H1 (cell line): ENCODE data around the gene KCNB1. TPM values are rescaled to one million over a fixed set of nuclear protein-coding genes. Genes with fewer than 3 reads are reported as not detected.

Experiments used
- CTCF ChIA-PET: fragments of 300-600 bp; sonication (Branson Sonifier 250); formaldehyde crosslinking; loops from one replicate; lab custom pipeline; 2021; ENCODE audit not compliant: partially characterized antibody; lab: Charles Lee
- POLR2A ChIA-PET: fragments of 300-600 bp; sonication (Branson Sonifier 250); formaldehyde crosslinking; loops from one replicate; lab custom pipeline; 2021; ENCODE audit warnings: inconsistent platforms; ENCODE audit not compliant: partially characterized antibody; lab: Charles Lee
- DNase-seq, 2 experiments: peaks; one replicate each; pipeline versions ENCODE4 v3.0.0 to v3.0.0-alpha.2; 2010 to 2022; ENCODE audit warnings: low spot score in 2 of 2, low read depth in 1 of 2, mixed read lengths in 1 of 2
- FAIRE-seq: peaks from 2 replicates; lab custom pipeline; 2011; peaks lifted over from hg19 to GRCh38; lab: Jason Lieb, UNC
- H2AFZ ChIP-seq: 2 replicates; pipeline ENCODE4 v1.8.1; 2012; ENCODE audit warnings: low read length, inconsistent platforms
- H2AK5ac ChIP-seq: 2 replicates; pipeline ENCODE4 v1.6.1; 2013; ENCODE audit warnings: low read depth, low read length
- H2BK120ac ChIP-seq: replicated peaks from 2 replicates; pipeline ENCODE3; 2013; ENCODE audit warnings: low read depth, low read length, inconsistent platforms
- H2BK12ac ChIP-seq: 2 replicates; pipeline ENCODE4 v1.6.1; 2013; ENCODE audit warnings: low read depth, low read length
- H2BK15ac ChIP-seq: 2 replicates; pipeline ENCODE4 v1.6.1; 2013; ENCODE audit warnings: low read length
- H2BK20ac ChIP-seq: 2 replicates; pipeline ENCODE4 v1.6.1; 2013; ENCODE audit warnings: low read length
- H2BK5ac ChIP-seq: 2 replicates; pipeline ENCODE4 v1.6.1; 2013; ENCODE audit warnings: low read depth, low read length
- H3K14ac ChIP-seq: 2 replicates; pipeline ENCODE4 v1.6.1; 2013; ENCODE audit warnings: inconsistent platforms; ENCODE audit not compliant: insufficient read length
- H3K18ac ChIP-seq: 2 replicates; pipeline ENCODE4 v1.6.1; 2013; ENCODE audit warnings: low read length; ENCODE audit errors: extremely low read depth
- H3K23ac ChIP-seq: 2 replicates; pipeline ENCODE4 v1.6.1; 2013; ENCODE audit warnings: inconsistent platforms; ENCODE audit not compliant: insufficient read length
- H3K23me2 ChIP-seq: 2 replicates; pipeline ENCODE4 v1.6.1; 2013; ENCODE audit warnings: low read depth, low read length
- H3K27ac ChIP-seq: 2 replicates; pipeline ENCODE4 v1.6.1; 2011; ENCODE audit warnings: low read depth, low read length, inconsistent platforms
- H3K27me3 ChIP-seq, 4 experiments: replicated peaks in 1 of 4; 1 replicate in 1 of 4; 2 replicates in 3 of 4; pipeline versions ENCODE4 v1.6.1 to v1.8.1; 2011 to 2013; ENCODE audit warnings: low read length in 3 of 4, mild to moderate bottlenecking in 3 of 4, inconsistent platforms in 2 of 4, mixed read lengths in 2 of 4, moderate library complexity in 1 of 4; ENCODE audit not compliant: control insufficient read depth in 3 of 4, insufficient read depth in 3 of 4; ENCODE audit errors: extremely low read depth in 1 of 4
- H3K36me3 ChIP-seq, 4 experiments: 2 replicates each; pipeline versions ENCODE4 v1.6.1 to v1.8.1; 2011 to 2013; ENCODE audit warnings: mild to moderate bottlenecking in 4 of 4, low read length in 3 of 4, moderate library complexity in 2 of 4, control low read depth in 1 of 4, inconsistent platforms in 1 of 4; ENCODE audit not compliant: insufficient read depth in 4 of 4, control insufficient read depth in 2 of 4
- H3K4ac ChIP-seq: replicated peaks from 2 replicates; pipeline ENCODE3; 2013; ENCODE audit warnings: low read length, low read depth, mixed read lengths, inconsistent platforms; ENCODE audit not compliant: insufficient read length
- H3K4me1 ChIP-seq, 4 experiments: replicated peaks in 1 of 4; 1 replicate in 1 of 4; 2 replicates in 3 of 4; pipeline versions ENCODE4 v1.6.1 to v1.8.1; 2011 to 2013; ENCODE audit warnings: low read length in 3 of 4, inconsistent platforms in 2 of 4, mixed read lengths in 1 of 4; ENCODE audit not compliant: insufficient read depth in 4 of 4, control insufficient read depth in 3 of 4
- H3K4me2 ChIP-seq, 2 experiments: 2 replicates each; pipeline versions ENCODE4 v1.6.1 to v1.8.1; 2011 to 2013; ENCODE audit warnings: low read depth in 2 of 2, low read length in 2 of 2, control low read depth in 1 of 2, inconsistent platforms in 1 of 2, mild to moderate bottlenecking in 1 of 2; ENCODE audit not compliant: insufficient read depth in 1 of 2
- H3K4me3 ChIP-seq, 4 experiments: fragments of 200-600, 300-600 bp in 1 of 4; sonication (generic), shearing (Covaris generic), sonication (Bioruptor Twin) in 1 of 4; 2 replicates each; pipeline versions ENCODE4 v1.5.1 to v1.8.1; 2011 to 2016; ENCODE audit warnings: low read length in 4 of 4, low read depth in 3 of 4, control low read depth in 2 of 4, inconsistent platforms in 2 of 4, mild to moderate bottlenecking in 2 of 4, mixed read lengths in 1 of 4, moderate library complexity in 1 of 4; ENCODE audit not compliant: insufficient read depth in 2 of 4; ENCODE audit errors: extremely low read depth in 1 of 4
- H3K56ac ChIP-seq: replicated peaks from 2 replicates; pipeline ENCODE3; 2013; ENCODE audit warnings: low read depth, mild to moderate bottlenecking, mixed read lengths, low read length, inconsistent platforms; ENCODE audit not compliant: insufficient read length
- H3K79me1 ChIP-seq: 2 replicates; pipeline ENCODE4 v1.6.1; 2013; ENCODE audit warnings: low read depth, low read length, control low read depth
- H3K79me2 ChIP-seq, 2 experiments: 2 replicates each; pipeline versions ENCODE4 v1.6.1 to v1.8.1; 2012 to 2013; ENCODE audit warnings: low read length in 2 of 2, mild to moderate bottlenecking in 2 of 2, inconsistent platforms in 1 of 2; ENCODE audit not compliant: insufficient read depth in 2 of 2, control insufficient read depth in 1 of 2
- H3K9ac ChIP-seq, 4 experiments: replicated peaks in 1 of 4; 1 replicate in 1 of 4; 2 replicates in 3 of 4; pipeline versions ENCODE4 v1.6.1 to v1.8.1; 2011 to 2013; ENCODE audit warnings: low read depth in 3 of 4, low read length in 3 of 4, control low read depth in 2 of 4, mild to moderate bottlenecking in 2 of 4, moderate library complexity in 2 of 4, inconsistent platforms in 1 of 4; ENCODE audit errors: extremely low read depth in 1 of 4
- H3K9me3 ChIP-seq, 2 experiments: 2 replicates each; pipeline versions ENCODE4 v1.6.1 to v1.8.1; 2012 to 2013; ENCODE audit warnings: mild to moderate bottlenecking in 2 of 2, moderate library complexity in 2 of 2, control low read depth in 1 of 2, inconsistent platforms in 1 of 2, low read depth in 1 of 2, low read length in 1 of 2, mixed read lengths in 1 of 2; ENCODE audit not compliant: insufficient read depth in 2 of 2
- H4K20me1 ChIP-seq, 2 experiments: replicated peaks in 1 of 2; 2 replicates each; pipeline versions ENCODE3 to v1.8.1; 2011 to 2013; ENCODE audit warnings: inconsistent platforms in 2 of 2, low read length in 2 of 2, mild to moderate bottlenecking in 1 of 2; ENCODE audit not compliant: insufficient read depth in 2 of 2, control insufficient read depth in 1 of 2
- H4K5ac ChIP-seq: 2 replicates; pipeline ENCODE4 v1.6.1; 2013; ENCODE audit warnings: low read length, low read depth, mixed read lengths, inconsistent platforms; ENCODE audit not compliant: insufficient read length
- H4K8ac ChIP-seq: 2 replicates; pipeline ENCODE4 v1.8.0; 2013; ENCODE audit warnings: mild to moderate bottlenecking, moderate library complexity, low read length, inconsistent platforms; ENCODE audit not compliant: insufficient read depth; ENCODE audit errors: extremely low read depth
- H4K91ac ChIP-seq: replicated peaks from 2 replicates; pipeline ENCODE3; 2013; ENCODE audit warnings: low read length, mixed read lengths, inconsistent platforms; ENCODE audit not compliant: insufficient read length
- EP300 ChIP-seq, 2 experiments: IDR thresholded peaks; 1 replicate in 1 of 2; 2 replicates in 1 of 2; pipeline ENCODE4 v1.6.1; 2011 to 2012; ENCODE audit warnings: low read depth in 2 of 2, low read length in 2 of 2, mild to moderate bottlenecking in 2 of 2, borderline replicate concordance in 1 of 2, inconsistent platforms in 1 of 2, moderate library complexity in 1 of 2
- JUN ChIP-seq: IDR thresholded peaks from 2 replicates; pipeline ENCODE4 v1.6.1; 2011; ENCODE audit warnings: low read depth, mild to moderate bottlenecking, improper control_type of control experiment, low read length
- KDM4A ChIP-seq: IDR thresholded peaks from one replicate; pipeline ENCODE4 v1.7.1; 2012; ENCODE audit warnings: low read depth, mild to moderate bottlenecking, moderate library complexity, low read length, inconsistent platforms; ENCODE audit not compliant: severe bottlenecking
- WGBS, 2 experiments: shearing (Covaris generic) in 1 of 2; methylation state at CpG; one replicate each; pipeline versions ENCODE4 v1.1.6 to v1.1.7; 2013 to 2015; ENCODE audit warnings: low lambda C conversion rate in 2 of 2, mixed read lengths in 2 of 2, inconsistent platforms in 1 of 2, low coverage in 1 of 2, missing lambda C conversion rate in 1 of 2; ENCODE audit not compliant: insufficient replicate concordance in 2 of 2, insufficient coverage in 1 of 2, insufficient read length in 1 of 2; ENCODE audit errors: extremely low coverage in 1 of 2, missing lambda C conversion rate in 1 of 2; 5-methylcytosine and 5-hydroxymethylcytosine counted together
- polyA plus RNA-seq, 7 experiments: library from polyadenylated mRNA; depleted of rRNA in 3 of 7; stranded (reverse) in 5 of 7; unstranded in 2 of 7; fragments of >200 nt in 5 of 7; fragments of 200-250 nt in 2 of 7; gene quantifications; 1 replicate in 5 of 7; 2 replicates in 1 of 7; 4 replicates in 1 of 7; pipeline versions ENCODE4 v1.2.1 to v1.2.3, GENCODE V29; 2011 to 2013; ENCODE audit warnings: missing spikeins in 2 of 7, mixed read lengths in 2 of 7
- total RNA-seq: library from RNA; stranded (reverse); fragmentation: NEBNext Ultra II Directional; extraction: Animal tissue kit (Norgen Biotek cat#: 25700); gene quantifications from 2 replicates; pipeline ENCODE4 v1.2.1, GENCODE V29; 2021
- TF ChIP-seq, protein P1 (sequence below): IDR thresholded peaks from 2 replicates; pipeline ENCODE4 v1.6.1; 2011; ENCODE audit warnings: low read length, improper control_type of control experiment

The KCNB1 gene
- total and polyA plus RNA-seq, 2 of the 8 experiments (the other 6 are each of a cell fraction or from before 2014, with no cell fraction given), result 0.58 to 0.67 TPM

DNA sequence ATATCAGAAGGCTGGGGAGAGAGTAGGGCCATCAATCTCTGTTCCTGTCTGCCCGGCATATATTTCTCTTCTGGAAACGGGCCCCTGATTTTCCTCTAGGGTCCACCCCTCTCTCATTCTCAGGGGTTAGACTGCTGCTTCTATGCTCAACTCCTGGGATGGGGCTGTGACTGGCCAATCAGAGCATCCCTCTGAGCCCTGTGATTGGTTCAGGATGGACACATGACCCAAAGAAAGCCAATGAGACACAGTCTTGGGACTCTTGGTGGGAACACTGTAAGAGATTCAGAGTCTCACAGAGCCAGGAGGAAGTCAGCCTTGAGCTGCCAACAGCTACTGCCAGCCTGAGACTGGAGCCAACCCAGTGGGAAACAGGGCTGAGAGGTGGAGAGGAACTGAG, 31.0 kb upstream of the KCNB1 start:
- no peak overlapping the region for H2AFZ ChIP-seq
- no peak overlapping the region for H3K4ac ChIP-seq
- H3K4me3 ChIP-seq, result no peak overlapping the region
- no peaks in the 10 kb centered on the region for H3K4me1 ChIP-seq
- POLR2A ChIA-PET, result no interaction called here
- no peak overlapping the region for H3K4me2 ChIP-seq
- no peak for FAIRE-seq
- H2BK12ac ChIP-seq, result no peak overlapping the region
- DNase-seq, result no peak
- H3K9ac ChIP-seq, result no peak overlapping the region
- H4K20me1 ChIP-seq, result peaks cover 0 to 9% of the 10 kb centered on the region in 2 experiments
- H2BK120ac ChIP-seq, result no peak overlapping the region
- no peak overlapping the region for H4K5ac ChIP-seq
- no peak overlapping the region for H2BK15ac ChIP-seq
- no peak overlapping the region for H2AK5ac ChIP-seq
- peaks cover 0 to 5% (median 3%) of the 10 kb centered on the region in 4 experiments; a peak in 3 of 8 replicates for H3K36me3 ChIP-seq
- no peak overlapping the region for H3K23ac ChIP-seq
- H3K56ac ChIP-seq, result no peak overlapping the region
- H3K23me2 ChIP-seq, result peaks cover 9% of the 10 kb centered on the region; the same call in 1 of the 2 replicates
- TF ChIP-seq JUN (no peak), KDM4A (no peak), EP300 (IDR thresholded peaks at IDR 0.05; ENCODE audit: borderline replicate concordance in 1 of 2, low read depth in 2 of 2, low read length in 2 of 2) (no peak)
- TF ChIP-seq, protein P1, sequence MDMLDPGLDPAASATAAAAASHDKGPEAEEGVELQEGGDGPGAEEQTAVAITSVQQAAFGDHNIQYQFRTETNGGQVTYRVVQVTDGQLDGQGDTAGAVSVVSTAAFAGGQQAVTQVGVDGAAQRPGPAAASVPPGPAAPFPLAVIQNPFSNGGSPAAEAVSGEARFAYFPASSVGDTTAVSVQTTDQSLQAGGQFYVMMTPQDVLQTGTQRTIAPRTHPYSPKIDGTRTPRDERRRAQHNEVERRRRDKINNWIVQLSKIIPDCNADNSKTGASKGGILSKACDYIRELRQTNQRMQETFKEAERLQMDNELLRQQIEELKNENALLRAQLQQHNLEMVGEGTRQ, result 0 out of 2 replicates have a peak, but pooled peaks have one; percentile 24
- TF ChIP-seq, all 59 proteins: peak for 1
- Histone ChIP-seq H3K79me1 (no peaks in the 10 kb centered on the region), H3K14ac (no peak overlapping the region), H4K91ac (no peak overlapping the region), H3K9me3 (no peaks in the 10 kb centered on the region), H2BK5ac (no peak overlapping the region), H4K8ac (no peak overlapping the region), H2BK20ac (no peak overlapping the region), H3K27me3 (no peaks in the 10 kb centered on the region), H3K18ac (no peak overlapping the region), H3K79me2 (no peaks in the 10 kb centered on the region), H3K27ac (no peak overlapping the region)
- CTCF ChIA-PET, result interaction anchor here (0.9 to 2.4 kb wide), 5 partner anchors 16 to 129 kb away, joined by 3 to 10 read pairs (median 5); no protein-coding TSS in a partner anchor
- 100% methylated on average over 2 of the region's 2 CpGs; no CpG with 5 or more reads in 1 of the 2 experiments for WGBS, 2 experiments
